ENCODE results near the gene ZNF598. TPM values are rescaled to one million over a fixed set of nuclear protein-coding genes. Genes with fewer than 3 reads are reported as not detected.

ZNF598 gene
- total and polyA plus RNA-seq, 2 of the 13 experiments (the other 11 are each of a cell fraction or from before 2014, with no cell fraction given): 13.5 to 14.2 TPM

GRCh38 chr16:1960665-1961630 lies 48.7 kb downstream of the ZNF598 start (continued):
- TF ChIP-seq TFDP2 (CRISPR knock-in tag; IDR thresholded peaks at IDR 0.05) (no peak), HINFP (CRISPR knock-in tag; IDR thresholded peaks at IDR 0.05; ENCODE audit: low read depth) (no peak), ELK4 (CRISPR knock-in tag; IDR thresholded peaks at IDR 0.05; ENCODE audit: borderline replicate concordance) (no peak), ZNF891 (CRISPR knock-in tag; IDR thresholded peaks at IDR 0.05) (no peak), POLR2AphosphoS5 (IDR thresholded peaks at IDR 0.05; ENCODE audit: low read depth, low read length) (peak; percentile 59), ZNF576 (CRISPR knock-in tag; IDR thresholded peaks at IDR 0.05) (no peak), EHMT2 (IDR thresholded peaks at IDR 0.05; ENCODE audit: borderline replicate concordance, low read depth, low read length) (no peak), ZNF766 (CRISPR knock-in tag; IDR thresholded peaks at IDR 0.05; ENCODE audit: borderline replicate concordance) (no peak), MYNN (CRISPR knock-in tag; IDR thresholded peaks at IDR 0.05; ENCODE audit: low read depth) (no peak), BCLAF1 (IDR thresholded peaks at IDR 0.05) (no peak), HNF1A (IDR thresholded peaks at IDR 0.05; ENCODE audit: low read depth) (no peak), HNF1A (CRISPR knock-in tag; IDR thresholded peaks at IDR 0.05; ENCODE audit: borderline replicate concordance) (no peak), IRF2 (CRISPR knock-in tag; IDR thresholded peaks at IDR 0.05) (0 out of 2 replicates have a peak, but pooled peaks have one; percentile 19), RFX1 (IDR thresholded peaks at IDR 0.05) (no peak), ZFYVE20 (CRISPR knock-in tag; IDR thresholded peaks at IDR 0.05; ENCODE audit: borderline replicate concordance, low read depth) (no peak), ZNF569 (CRISPR knock-in tag; IDR thresholded peaks at IDR 0.05; ENCODE audit: borderline replicate concordance) (no peak), SNAI1 (CRISPR knock-in tag; IDR thresholded peaks at IDR 0.05; ENCODE audit: borderline replicate concordance) (no peak)

Measured in HepG2 (cell line).